ENCODE data around the gene C10orf71.
A peak's percentile ranks its signal among the peaks of the same experiment; 100 is the strongest.

C10orf71 gene

GRCh38 chr10:49287689-49288340, 11.2 kb upstream of the C10orf71 start (continued):
- TF ChIP-seq ZNF416 (tag by site-specific recombination; IDR thresholded peaks at IDR 0.05) (no peak), SCRT1 (tag by site-specific recombination; IDR thresholded peaks at IDR 0.05; ENCODE audit: borderline replicate concordance) (no peak), ZNF624 (tag by site-specific recombination; IDR thresholded peaks at IDR 0.05) (no peak)

- Histone ChIP-seq H3K36me3 (ENCODE audit: control insufficient read depth in 2 of 2, insufficient read depth in 1 of 2, low read length in 2 of 2) (no peaks in the 10 kb centered on the region), H3K4me3 (ENCODE audit: low read depth, low read length) (no peak overlapping the region), H3K9me3 (ENCODE audit: control insufficient read depth, insufficient read depth, low read depth, low read length) (no peaks in the 10 kb centered on the region), H3K4me1 (ENCODE audit: control insufficient read depth, insufficient read depth, low read length) (no peaks in the 10 kb centered on the region), H3K27ac (ENCODE audit: extremely low read depth, low read depth, low read length) (no peak overlapping the region)
- POLR2A ChIA-PET: no interaction called here
- CTCF ChIA-PET: interaction anchor here (0.6 kb wide), 1 partner anchor 674 kb away, joined by 3 read pairs; no protein-coding TSS in a partner anchor
- TF ChIP-seq ZBTB17 (tag by site-specific recombination; IDR thresholded peaks at IDR 0.05) (0 out of 2 replicates have a peak, but pooled peaks have one; percentile 20), ZNF132 (tag by site-specific recombination; IDR thresholded peaks at IDR 0.05; ENCODE audit: borderline replicate concordance) (no peak), ZIC2 (tag by site-specific recombination; IDR thresholded peaks at IDR 0.05) (no peak), ZNF600 (tag by site-specific recombination; IDR thresholded peaks at IDR 0.05) (no peak), REST (tag by site-specific recombination; IDR thresholded peaks at IDR 0.05) (0 out of 2 replicates have a peak, but pooled peaks have one; percentile 17)
- TF ChIP-seq, protein P1, sequence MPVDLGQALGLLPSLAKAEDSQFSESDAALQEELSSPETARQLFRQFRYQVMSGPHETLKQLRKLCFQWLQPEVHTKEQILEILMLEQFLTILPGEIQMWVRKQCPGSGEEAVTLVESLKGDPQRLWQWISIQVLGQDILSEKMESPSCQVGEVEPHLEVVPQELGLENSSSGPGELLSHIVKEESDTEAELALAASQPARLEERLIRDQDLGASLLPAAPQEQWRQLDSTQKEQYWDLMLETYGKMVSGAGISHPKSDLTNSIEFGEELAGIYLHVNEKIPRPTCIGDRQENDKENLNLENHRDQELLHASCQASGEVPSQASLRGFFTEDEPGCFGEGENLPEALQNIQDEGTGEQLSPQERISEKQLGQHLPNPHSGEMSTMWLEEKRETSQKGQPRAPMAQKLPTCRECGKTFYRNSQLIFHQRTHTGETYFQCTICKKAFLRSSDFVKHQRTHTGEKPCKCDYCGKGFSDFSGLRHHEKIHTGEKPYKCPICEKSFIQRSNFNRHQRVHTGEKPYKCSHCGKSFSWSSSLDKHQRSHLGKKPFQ (tag by site-specific recombination; IDR thresholded peaks at IDR 0.05): no peak
These were observed 10.5 kb upstream of the C10orf71 start for GRCh38 chr10:49288341-49289065.

DNA sequence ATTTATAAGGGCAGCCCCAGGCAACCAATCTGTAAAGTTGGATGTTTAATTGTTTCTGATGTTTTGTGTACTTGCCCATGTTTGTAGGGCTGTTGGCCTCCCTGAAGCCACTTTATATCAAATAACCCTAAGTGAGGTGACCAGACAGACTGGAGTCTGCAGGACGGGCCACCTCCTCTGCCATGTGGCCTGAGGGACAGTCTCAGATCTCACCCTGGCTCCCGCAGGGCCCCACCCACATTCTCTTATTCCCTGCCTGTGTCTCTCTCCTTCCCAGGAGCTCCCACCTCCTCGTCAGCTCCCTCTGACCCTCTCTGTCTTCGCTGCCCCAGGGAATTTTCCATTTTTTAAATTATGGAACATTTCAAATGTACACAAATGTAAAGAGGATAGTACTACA, 9.5 kb upstream of the C10orf71 start:
- ChIA-PET POLR2A (no interaction called here), CTCF (no interaction called here)
- Histone ChIP-seq H3K36me3 (ENCODE audit: control insufficient read depth in 2 of 2, insufficient read depth in 1 of 2, low read length in 2 of 2) (no peaks in the 10 kb centered on the region), H3K4me1 (ENCODE audit: control insufficient read depth, insufficient read depth, low read length) (no peaks in the 10 kb centered on the region), H3K9me3 (ENCODE audit: control insufficient read depth, insufficient read depth, low read depth, low read length) (no peaks in the 10 kb centered on the region), H3K4me3 (ENCODE audit: low read depth, low read length) (no peak overlapping the region), H3K27ac (ENCODE audit: extremely low read depth, low read depth, low read length) (no peak overlapping the region)
- no peak for TF ChIP-seq ZNF645 (tag by site-specific recombination; IDR thresholded peaks at IDR 0.05)
- no peak for TF ChIP-seq BCL11B (tag by site-specific recombination; IDR thresholded peaks at IDR 0.05; ENCODE audit: low read depth)
- TF ChIP-seq ZNF548 (tag by site-specific recombination; IDR thresholded peaks at IDR 0.05): no peak
- no peak for TF ChIP-seq ZNF473 (tag by site-specific recombination; IDR thresholded peaks at IDR 0.05)
- no peak for TF ChIP-seq ZNF843 (tag by site-specific recombination; IDR thresholded peaks at IDR 0.05)
- TF ChIP-seq ZNF121 (tag by site-specific recombination; IDR thresholded peaks at IDR 0.05): no peak
- no peak for TF ChIP-seq SCRT1 (tag by site-specific recombination; IDR thresholded peaks at IDR 0.05; ENCODE audit: borderline replicate concordance)
- TF ChIP-seq PRDM1 (tag by site-specific recombination; IDR thresholded peaks at IDR 0.05): no peak
- no peak for TF ChIP-seq KLF9 (tag by site-specific recombination; IDR thresholded peaks at IDR 0.05; ENCODE audit: low read depth)
- TF ChIP-seq, protein P2, sequence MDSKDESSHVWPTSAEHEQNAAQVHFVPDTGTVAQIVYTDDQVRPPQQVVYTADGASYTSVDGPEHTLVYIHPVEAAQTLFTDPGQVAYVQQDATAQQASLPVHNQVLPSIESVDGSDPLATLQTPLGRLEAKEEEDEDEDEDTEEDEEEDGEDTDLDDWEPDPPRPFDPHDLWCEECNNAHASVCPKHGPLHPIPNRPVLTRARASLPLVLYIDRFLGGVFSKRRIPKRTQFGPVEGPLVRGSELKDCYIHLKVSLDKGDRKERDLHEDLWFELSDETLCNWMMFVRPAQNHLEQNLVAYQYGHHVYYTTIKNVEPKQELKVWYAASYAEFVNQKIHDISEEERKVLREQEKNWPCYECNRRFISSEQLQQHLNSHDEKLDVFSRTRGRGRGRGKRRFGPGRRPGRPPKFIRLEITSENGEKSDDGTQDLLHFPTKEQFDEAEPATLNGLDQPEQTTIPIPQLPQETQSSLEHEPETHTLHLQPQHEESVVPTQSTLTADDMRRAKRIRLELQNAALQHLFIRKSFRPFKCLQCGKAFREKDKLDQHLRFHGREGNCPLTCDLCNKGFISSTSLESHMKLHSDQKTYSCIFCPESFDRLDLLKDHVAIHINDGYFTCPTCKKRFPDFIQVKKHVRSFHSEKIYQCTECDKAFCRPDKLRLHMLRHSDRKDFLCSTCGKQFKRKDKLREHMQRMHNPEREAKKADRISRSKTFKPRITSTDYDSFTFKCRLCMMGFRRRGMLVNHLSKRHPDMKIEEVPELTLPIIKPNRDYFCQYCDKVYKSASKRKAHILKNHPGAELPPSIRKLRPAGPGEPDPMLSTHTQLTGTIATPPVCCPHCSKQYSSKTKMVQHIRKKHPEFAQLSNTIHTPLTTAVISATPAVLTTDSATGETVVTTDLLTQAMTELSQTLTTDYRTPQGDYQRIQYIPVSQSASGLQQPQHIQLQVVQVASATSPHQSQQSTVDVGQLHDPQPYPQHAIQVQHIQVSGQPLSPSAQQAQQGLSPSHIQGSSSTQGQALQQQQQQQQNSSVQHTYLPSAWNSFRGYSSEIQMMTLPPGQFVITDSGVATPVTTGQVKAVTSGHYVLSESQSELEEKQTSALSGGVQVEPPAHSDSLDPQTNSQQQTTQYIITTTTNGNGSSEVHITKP (tag by site-specific recombination; IDR thresholded peaks at IDR 0.05): no peak
